Measurements from ENCODE around the gene MCRS1. TPM values are rescaled to one million over a fixed set of nuclear protein-coding genes. Genes with fewer than 3 reads are reported as not detected.

MCRS1 gene
- total RNA-seq, 1 experiment from 2014 or later: 124 TPM

- Histone ChIP-seq H3K4me3 (ENCODE audit: insufficient read depth, low read depth, low read length) (no peak overlapping the region), H3K36me3 (replicated peaks; ENCODE audit: control insufficient read depth, insufficient read depth, low read length) (peaks cover 5% of the 10 kb centered on the region), H3K27me3 (ENCODE audit: control insufficient read depth, insufficient read depth, low read length) (peaks cover 17% of the 10 kb centered on the region)
- peak; percentile 89 for DNase-seq
These were observed 14.3 kb downstream of the MCRS1 start for GRCh38 chr12:49553512-49554088.

GRCh38 chr12:49552899-49553298 lies 15.0 kb downstream of the MCRS1 start:
- Histone ChIP-seq H3K4me3 (ENCODE audit: insufficient read depth, low read depth, low read length) (no peak overlapping the region), H3K36me3 (replicated peaks; ENCODE audit: control insufficient read depth, insufficient read depth, low read length) (peaks cover 1% of the 10 kb centered on the region), H3K27me3 (ENCODE audit: control insufficient read depth, insufficient read depth, low read length) (peaks cover 24% of the 10 kb centered on the region)
- no peak for DNase-seq

DNA sequence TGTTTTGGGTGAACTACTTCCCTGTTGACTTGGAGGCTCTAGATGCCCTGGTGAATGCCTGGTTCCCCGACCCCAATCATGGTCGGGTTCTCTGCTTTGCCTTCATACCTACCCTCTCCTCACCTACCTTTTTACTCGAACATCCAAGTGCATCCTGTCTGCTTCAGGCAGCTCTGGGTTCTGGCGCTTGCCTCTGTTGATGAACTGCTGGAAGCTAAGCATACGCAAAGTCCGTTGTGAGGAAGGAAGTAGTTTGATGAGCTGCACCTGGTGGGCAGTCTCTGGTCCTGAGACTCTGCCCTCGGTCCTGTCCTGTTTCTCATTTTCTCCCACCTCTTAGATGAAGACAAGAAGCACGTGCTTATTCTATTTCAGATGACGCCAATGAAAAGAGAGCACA lies 15.5 kb downstream of the MCRS1 start:
- H3K36me3 ChIP-seq (replicated peaks; ENCODE audit: control insufficient read depth, insufficient read depth, low read length): peaks cover 1% of the 10 kb centered on the region
- peak; percentile 21 for DNase-seq
- no peak overlapping the region for H3K4me3 ChIP-seq (ENCODE audit: insufficient read depth, low read depth, low read length)
- H3K27me3 ChIP-seq (ENCODE audit: control insufficient read depth, insufficient read depth, low read length): peaks cover 28% of the 10 kb centered on the region

- DNase-seq: peak; percentile 16
- Histone ChIP-seq H3K27me3 (ENCODE audit: control insufficient read depth, insufficient read depth, low read length) (peaks cover 32% of the 10 kb centered on the region), H3K36me3 (replicated peaks; ENCODE audit: control insufficient read depth, insufficient read depth, low read length) (peaks cover 1% of the 10 kb centered on the region), H3K4me3 (ENCODE audit: insufficient read depth, low read depth, low read length) (no peak overlapping the region)
These were observed 15.9 kb downstream of the MCRS1 start for GRCh38 chr12:49552014-49552413.

DNA sequence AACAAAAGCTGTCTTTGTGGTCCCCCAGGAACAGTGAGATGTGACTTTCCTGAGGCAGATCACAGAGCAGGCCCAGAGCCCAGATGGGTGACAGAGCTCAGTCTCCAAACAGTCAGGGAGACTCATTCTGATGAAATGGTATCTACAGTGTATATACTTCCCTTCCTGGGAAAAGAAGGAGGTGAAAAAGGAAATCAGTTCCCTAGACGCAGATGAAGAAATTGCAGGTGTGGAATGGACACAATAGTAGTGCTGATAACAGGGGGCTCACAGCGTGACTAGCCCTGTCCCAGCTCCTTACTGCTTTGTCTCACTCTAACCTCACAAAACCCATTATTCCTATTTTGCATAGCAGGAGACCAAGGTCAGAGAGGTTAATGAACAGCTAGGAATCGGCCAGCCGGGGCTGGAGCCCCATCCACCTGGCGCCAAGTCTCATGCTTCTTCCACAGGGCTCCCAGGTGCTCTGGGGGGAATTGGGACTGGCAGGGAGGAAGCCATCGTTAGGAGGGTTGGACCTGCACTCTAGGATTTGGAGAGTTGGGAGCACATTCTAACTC lies 17.2 kb downstream of the MCRS1 start:
- peak; percentile 24 for DNase-seq
- Histone ChIP-seq H3K36me3 (replicated peaks; ENCODE audit: control insufficient read depth, insufficient read depth, low read length) (no peaks in the 10 kb centered on the region), H3K27me3 (ENCODE audit: control insufficient read depth, insufficient read depth, low read length) (peaks cover 41% of the 10 kb centered on the region), H3K4me3 (ENCODE audit: insufficient read depth, low read depth, low read length) (no peak overlapping the region)

GRCh38 chr12:49549735-49550692 lies 17.9 kb downstream of the MCRS1 start:
- H3K36me3 ChIP-seq (replicated peaks; ENCODE audit: control insufficient read depth, insufficient read depth, low read length): no peaks in the 10 kb centered on the region
- peaks cover 46% of the 10 kb centered on the region for H3K27me3 ChIP-seq (ENCODE audit: control insufficient read depth, insufficient read depth, low read length)
- DNase-seq: peak; percentile 68
- no peak overlapping the region for H3K4me3 ChIP-seq (ENCODE audit: insufficient read depth, low read depth, low read length)

DNA sequence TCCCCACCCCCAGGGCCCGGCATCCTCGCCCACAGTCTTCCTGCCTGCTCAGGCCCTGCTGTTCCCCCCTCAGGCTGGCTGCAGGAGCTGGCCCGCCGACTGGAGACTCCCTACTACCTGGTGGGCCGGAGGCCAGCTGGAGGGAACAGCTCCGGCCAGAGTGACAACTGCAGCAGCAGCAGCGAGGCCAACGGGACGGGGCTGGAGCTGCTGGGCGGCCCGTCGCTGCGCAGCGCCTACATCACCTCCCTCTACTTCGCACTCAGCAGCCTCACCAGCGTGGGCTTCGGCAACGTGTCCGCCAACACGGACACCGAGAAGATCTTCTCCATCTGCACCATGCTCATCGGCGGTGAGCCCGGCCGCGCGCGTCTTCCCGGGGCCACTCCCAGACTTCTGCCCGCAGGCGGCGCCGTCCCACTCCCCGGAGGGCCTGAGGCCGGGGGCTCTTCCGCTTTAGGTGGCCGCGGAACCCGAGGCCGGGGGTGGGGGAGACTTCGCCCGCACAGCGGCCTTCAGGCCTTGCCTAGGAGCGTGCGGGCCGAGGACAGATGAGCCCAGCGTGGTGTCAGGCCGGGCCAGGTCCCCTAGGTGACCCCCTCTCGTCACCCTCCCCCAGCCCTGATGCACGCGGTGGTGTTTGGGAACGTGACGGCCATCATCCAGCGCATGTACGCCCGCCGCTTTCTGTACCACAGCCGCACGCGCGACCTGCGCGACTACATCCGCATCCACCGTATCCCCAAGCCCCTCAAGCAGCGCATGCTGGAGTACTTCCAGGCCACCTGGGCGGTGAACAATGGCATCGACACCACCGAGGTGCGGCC lies 18.9 kb downstream of the MCRS1 start:
- H3K27me3 ChIP-seq (ENCODE audit: control insufficient read depth, insufficient read depth, low read length): peaks cover 56% of the 10 kb centered on the region
- H3K4me3 ChIP-seq (ENCODE audit: insufficient read depth, low read depth, low read length): peak overlapping the region; percentile 37
- peak; percentile 95 for DNase-seq
- H3K36me3 ChIP-seq (replicated peaks; ENCODE audit: control insufficient read depth, insufficient read depth, low read length): no peaks in the 10 kb centered on the region

DNA sequence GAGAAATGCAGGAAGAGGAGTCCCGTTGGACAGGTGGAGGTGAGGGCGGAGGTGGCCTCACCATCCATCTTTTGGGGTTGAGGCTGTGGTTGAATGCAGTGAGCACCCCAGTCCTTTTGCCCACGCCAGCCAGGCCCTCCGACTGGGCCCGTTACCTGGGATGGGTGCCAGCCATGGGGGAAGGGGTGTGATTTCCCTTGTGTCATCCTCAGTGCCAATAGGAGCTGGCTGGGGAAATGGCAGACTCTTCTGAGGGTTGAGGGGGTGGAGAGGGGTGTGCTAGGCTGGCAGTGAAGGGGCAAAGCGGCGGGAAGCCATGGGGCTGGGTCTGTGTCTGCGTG lies 19.5 kb downstream of the MCRS1 start:
- Histone ChIP-seq H3K27me3 (ENCODE audit: control insufficient read depth, insufficient read depth, low read length) (peaks cover 62% of the 10 kb centered on the region), H3K36me3 (replicated peaks; ENCODE audit: control insufficient read depth, insufficient read depth, low read length) (no peaks in the 10 kb centered on the region), H3K4me3 (ENCODE audit: insufficient read depth, low read depth, low read length) (peak overlapping the region; percentile 37; the same call in 1 of the 2 replicates)
- no peak for DNase-seq

- Histone ChIP-seq H3K36me3 (replicated peaks; ENCODE audit: control insufficient read depth, insufficient read depth, low read length) (no peaks in the 10 kb centered on the region), H3K27me3 (ENCODE audit: control insufficient read depth, insufficient read depth, low read length) (peaks cover 75% of the 10 kb centered on the region), H3K4me3 (ENCODE audit: insufficient read depth, low read depth, low read length) (no peak overlapping the region)
These were observed 20.8 kb downstream of the MCRS1 start for GRCh38 chr12:49547090-49547690.

DNA sequence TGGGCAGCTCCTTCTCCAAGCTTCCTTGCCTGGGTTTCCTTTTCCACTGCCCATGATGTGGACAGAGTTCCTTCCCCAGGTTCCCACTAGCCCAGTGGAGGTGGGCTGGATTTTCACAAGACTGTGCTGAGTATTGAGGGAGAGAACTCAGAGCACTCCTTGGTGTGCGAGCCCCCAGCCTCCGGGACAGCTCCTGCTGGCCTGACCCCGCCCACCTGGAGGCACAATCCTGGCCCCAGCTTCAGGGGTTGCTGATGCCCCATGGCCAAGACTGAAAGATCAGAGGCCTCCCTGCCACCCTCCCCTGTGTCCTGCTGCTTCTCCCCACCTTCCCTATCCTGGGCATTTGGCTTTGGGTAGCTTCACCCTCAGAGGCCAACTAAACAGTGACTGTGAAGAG lies 21.5 kb downstream of the MCRS1 start:
- peaks cover 81% of the 10 kb centered on the region for H3K27me3 ChIP-seq (ENCODE audit: control insufficient read depth, insufficient read depth, low read length)
- H3K4me3 ChIP-seq (ENCODE audit: insufficient read depth, low read depth, low read length): no peak overlapping the region
- DNase-seq: peak; percentile 53
- no peaks in the 10 kb centered on the region for H3K36me3 ChIP-seq (replicated peaks; ENCODE audit: control insufficient read depth, insufficient read depth, low read length)

More at GRCh38 chr12:49547090-49547690, 20.8 kb downstream of the MCRS1 start:
- peak; percentile 38 for DNase-seq

DNA sequence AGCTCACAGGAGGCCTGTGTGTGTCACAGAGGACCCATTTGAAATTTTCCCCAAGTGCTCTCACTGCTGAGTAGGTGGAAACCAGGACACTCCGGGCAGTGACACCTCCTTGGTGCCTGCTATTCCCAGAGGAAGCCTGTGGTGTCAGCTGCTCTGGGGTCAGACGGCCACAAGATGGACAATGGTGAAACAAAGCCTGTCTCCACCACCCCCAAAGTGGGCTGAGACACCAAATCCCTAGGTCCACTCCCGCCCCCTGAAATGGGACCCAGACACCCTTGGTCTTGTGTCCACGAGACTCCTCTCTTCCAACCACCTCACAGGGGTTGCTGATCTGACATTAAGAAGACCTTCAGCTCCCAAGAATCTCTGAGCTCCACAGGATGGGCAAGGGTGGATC lies 22.1 kb downstream of the MCRS1 start:
- Histone ChIP-seq H3K27me3 (ENCODE audit: control insufficient read depth, insufficient read depth, low read length) (peaks cover 87% of the 10 kb centered on the region), H3K36me3 (replicated peaks; ENCODE audit: control insufficient read depth, insufficient read depth, low read length) (no peaks in the 10 kb centered on the region), H3K4me3 (ENCODE audit: insufficient read depth, low read depth, low read length) (no peak overlapping the region)
- DNase-seq: peak; percentile 30

DNA sequence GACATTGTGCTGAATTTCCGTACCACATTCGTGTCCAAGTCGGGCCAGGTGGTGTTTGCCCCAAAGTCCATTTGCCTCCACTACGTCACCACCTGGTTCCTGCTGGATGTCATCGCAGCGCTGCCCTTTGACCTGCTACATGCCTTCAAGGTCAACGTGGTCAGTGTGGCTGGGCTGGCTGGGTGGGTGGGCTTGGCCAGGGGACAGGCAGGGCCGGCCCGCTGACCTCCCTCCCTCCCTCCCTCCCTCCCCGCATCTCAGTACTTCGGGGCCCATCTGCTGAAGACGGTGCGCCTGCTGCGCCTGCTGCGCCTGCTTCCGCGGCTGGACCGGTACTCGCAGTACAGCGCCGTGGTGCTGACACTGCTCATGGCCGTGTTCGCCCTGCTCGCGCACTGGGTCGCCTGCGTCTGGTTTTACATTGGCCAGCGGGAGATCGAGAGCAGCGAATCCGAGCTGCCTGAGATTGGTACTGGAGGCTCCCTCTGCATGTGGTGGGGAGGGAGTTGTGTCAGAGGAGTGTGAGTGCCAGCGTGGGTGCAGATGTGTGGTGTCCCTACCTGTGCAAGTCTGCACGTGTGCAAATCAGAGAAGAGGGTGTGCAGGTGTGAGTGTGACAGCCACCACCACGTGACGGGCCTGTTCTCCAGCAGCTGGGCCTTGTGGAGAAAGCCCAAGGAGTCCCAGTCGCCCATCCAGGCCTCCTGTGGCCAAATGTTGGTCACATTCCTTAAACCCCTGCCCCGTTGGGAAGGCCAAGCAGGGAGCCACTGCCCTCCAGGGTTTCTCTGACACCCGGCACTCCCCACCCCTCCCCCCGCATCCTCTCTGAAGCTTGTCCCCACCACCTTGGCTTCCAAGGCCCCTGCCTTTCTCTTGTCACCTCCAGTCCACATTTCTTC lies 23.8 kb downstream of the MCRS1 start:
- Histone ChIP-seq H3K4me3 (ENCODE audit: insufficient read depth, low read depth, low read length) (peak overlapping the region; percentile 35; the same call in 1 of the 2 replicates), H3K36me3 (replicated peaks; ENCODE audit: control insufficient read depth, insufficient read depth, low read length) (no peaks in the 10 kb centered on the region), H3K27me3 (ENCODE audit: control insufficient read depth, insufficient read depth, low read length) (peaks cover 93% of the 10 kb centered on the region)
- DNase-seq: peak; percentile 83

DNA sequence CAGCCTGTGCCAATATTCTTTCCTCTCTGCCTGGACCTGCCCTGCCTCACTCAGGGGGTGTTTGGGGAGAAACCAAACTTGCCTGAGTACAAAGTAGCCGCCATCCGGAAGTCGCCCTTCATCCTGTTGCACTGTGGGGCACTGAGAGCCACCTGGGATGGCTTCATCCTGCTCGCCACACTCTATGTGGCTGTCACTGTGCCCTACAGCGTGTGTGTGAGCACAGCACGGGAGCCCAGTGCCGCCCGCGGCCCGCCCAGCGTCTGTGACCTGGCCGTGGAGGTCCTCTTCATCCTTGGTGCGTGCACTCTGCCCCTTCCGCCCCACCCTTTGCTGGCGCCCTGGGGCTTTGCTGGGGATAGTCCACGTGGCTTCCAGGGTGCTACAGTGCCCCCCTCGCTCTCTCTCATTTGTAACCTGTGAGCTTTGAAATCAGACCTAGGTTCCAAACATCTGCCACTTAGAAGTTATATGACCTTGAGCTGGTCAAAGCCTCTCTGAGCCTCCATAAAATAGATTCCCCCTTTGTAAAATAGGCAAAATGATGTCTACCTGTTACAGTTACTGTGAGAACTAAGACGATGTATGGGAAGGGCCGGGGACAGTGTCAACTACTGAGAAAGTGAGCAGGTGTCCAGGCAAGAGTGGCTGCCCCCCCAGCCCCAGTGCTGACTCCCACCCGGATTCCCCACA lies 24.6 kb downstream of the MCRS1 start:
- no peak overlapping the region for H3K4me3 ChIP-seq (ENCODE audit: insufficient read depth, low read depth, low read length)
- peak; percentile 58 for DNase-seq
- H3K36me3 ChIP-seq (replicated peaks; ENCODE audit: control insufficient read depth, insufficient read depth, low read length): no peaks in the 10 kb centered on the region
- H3K27me3 ChIP-seq (ENCODE audit: control insufficient read depth, insufficient read depth, low read length): peaks cover 91% of the 10 kb centered on the region
